NCI-H2171 treated with DMSO at 0.1 percent for 48 hours (cell line): ENCODE data around the gene GAL3ST2.
A peak's percentile ranks its signal among the peaks of the same experiment; 100 is the strongest.
"Not testable (repeated sequence)": the region's sequence is repeated elsewhere in the genome, so short reads cannot be mapped to it uniquely, and the experiment has no call there.

Source experiments
- DNase-seq: peaks from one replicate; lab custom pipeline; 2025; lab: John Stamatoyannopoulos, UW

Gene GAL3ST2

DNA sequence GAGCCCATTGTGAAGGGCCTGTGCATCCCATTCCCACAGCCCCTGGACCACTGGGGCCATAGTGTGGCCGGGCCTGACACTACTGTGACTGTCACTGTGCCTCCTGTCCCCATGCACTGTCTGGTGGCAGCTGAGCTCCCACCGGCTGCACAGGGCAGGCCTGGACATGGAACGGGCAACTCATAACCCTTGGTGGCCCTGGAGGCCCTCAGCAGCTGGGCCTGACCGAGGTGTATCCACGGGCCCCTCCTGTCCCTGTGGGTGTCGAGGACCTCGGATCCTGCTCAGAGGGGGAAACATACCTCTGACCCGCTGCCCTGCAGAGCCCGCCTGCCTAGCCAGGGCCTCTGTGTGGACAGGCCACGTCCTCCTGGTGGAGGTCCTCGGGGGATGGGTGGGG lies 7.8 kb upstream of the GAL3ST2 start:
- DNase-seq = no peak

DNA sequence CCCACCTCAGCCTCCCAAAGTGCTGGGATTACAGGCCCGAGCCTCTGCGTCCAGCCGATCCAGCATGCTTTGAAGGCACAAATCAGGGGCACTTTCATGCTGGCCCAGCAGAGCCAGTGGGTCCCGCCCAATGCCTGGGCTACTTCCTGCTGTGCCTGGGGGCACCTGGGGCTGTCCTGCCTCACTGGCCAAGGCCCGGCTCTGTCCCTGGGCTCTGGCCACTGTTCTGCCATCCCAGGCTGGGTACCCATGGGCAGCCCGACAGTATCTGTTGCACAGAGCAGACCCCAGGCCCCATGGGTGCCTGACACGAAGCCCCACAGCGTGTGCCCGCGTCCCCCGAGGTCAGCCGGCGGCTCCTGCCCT lies 6.8 kb upstream of the GAL3ST2 start:
- DNase-seq = no peak

DNA sequence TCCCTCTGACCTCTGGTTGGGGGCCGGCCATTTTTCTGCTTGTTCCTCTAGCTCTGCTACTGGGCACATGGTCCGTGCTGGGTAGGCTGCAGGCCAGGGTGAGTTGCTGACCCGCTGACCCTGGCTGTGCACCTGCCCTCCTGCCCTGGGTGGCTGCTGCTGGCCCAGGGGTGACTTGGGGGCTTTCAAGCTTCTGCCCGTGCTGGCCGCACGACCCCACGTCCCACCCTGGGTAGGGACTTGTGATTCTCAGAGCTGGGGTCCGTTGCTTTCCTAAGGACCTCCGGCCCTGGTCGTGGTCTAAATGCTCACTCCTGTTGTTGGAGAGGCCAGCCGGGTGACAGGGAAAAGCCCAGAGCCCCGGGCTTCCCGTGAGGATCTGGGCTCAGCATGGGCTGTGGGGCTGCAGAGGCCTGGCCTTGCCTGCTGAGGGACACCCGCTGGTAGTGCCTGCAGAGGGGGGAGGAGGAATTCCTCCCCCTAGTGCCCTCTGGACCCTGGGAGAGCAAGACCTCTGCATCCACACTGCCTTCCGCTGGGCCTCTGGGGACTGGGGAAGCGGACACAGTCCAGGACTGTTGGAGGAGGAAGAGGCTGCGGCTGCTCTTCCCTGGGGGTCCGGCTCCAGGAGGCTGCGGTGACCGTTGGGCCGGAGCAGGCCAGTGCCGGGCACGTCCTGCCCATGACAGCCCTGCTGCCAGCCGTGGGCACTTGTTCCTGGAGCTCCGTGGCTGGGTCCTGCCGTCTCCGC lies 6.3 kb upstream of the GAL3ST2 start:
- no peak for DNase-seq

DNA sequence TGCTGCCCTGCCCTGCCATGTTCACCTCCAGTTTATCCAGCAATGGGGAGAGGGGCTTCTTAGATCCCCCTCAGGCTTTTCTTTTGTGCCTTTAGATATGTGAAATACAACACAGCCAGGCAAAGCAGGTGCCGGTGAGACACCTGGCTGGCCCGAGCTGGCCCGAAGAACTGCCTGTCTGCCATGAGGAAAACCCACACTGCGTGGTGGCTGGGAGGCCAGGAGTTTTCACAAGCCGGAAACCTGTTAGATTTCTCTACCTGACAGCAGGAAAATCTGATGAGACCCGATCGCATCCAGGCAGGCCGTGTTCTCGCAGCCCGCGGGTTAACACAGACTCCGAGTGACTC lies 5.7 kb upstream of the GAL3ST2 start:
- DNase-seq = no peak

DNA sequence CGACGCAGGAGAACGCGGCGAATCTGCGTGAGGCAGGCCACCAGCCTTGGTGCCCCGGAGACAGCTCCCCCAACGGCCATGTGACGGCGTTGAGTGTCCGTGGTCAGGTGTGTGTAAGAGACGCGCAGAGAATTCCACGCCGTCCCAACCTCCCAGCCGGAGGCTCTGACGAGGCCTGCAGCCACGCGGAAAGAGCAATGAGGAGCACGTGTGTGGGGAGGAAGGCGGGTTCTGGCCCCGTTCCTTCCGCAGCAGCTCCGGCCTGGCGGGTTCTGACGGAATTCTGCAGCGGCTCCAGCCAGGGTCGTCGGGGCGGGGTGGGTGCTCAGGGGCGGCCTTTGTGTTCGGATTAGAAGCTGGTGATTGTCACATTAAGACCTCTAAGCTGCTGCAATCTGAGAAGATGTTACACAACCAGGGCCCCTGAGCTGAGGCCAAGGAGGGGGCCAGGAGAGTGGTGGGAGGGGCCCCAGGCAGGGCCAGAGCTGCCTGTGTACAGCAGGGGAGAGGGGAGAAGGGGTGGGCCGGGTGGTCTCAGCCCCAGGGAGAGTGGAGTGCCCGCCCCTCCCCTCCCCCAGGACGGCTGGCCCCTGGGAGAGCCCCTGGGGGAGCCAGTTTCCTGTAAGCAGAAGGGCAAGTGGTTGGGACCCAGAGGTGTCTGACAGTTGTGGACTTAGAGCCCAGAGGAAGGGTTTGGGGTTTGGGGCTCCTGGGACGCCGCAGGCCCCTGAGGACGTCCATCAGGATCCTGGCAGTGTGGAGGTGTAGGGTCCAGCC lies 5.1 kb upstream of the GAL3ST2 start:
- DNase-seq = no peak

DNA sequence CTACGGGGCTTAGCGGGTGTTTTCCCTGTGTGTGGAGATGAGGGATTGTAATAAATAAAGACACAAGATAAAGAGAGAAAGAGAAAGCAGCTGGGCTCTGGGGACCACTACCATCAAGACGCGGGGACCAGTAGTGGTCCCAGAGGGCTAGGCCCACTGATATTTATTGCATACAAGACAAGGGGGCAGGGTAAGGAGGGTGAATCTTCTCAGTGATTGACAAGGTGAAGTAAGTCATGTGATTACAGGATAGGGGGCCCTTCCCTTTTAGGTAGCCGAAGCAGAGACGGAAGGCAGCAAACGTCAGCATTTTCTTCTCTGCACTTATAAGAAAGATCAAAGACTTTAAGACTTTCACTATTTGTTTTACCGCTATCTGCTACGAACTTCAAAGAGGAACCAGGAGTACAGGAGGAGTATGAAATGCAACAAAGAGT lies 4.5 kb upstream of the GAL3ST2 start:
- DNase-seq = no peak

DNA sequence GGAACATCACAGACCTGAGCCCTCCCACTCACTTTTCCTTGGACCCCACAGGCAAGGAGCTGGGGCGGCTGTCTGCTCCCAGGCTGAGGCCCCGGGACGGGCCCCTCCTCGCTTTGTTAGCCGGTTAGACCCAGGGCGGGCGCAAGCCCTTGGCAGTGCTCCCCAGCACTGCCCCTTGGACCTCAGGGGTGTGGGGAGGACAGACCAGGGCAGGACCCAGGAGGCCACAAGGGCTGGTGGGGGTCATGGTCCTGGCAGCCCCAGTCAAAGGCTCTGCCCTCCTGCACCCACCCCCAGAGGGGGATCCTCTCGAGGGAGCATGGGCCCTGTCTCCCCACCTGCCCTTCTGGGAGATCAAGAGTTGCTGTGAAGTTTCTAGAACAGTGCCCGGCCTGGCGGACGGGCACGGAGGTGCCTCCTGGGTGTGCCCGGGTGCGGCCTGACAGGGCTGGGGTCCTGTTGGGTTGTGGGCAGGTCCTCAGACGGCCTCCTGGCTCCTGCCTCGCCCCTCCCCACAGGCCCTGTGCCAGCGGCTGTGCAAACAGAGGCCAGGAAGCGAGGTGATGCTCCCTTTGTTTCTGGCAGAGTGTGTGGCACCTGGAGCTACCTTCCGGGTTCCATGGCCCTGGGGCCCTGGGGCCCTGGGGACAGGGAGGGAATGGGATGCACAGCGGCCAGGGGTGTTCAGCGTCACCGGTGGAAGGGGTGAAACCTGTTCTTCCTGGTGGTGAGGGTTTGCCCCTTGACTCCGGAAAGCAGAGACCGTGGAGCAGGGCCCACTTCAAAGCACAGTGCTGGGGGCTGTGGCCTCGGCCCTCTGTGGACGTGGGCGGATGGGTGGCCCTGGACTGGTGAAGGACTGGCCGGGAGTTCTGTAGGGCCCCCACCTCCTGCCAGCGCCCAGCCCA lies 2.9 kb upstream of the GAL3ST2 start:
- no peak for DNase-seq

DNA sequence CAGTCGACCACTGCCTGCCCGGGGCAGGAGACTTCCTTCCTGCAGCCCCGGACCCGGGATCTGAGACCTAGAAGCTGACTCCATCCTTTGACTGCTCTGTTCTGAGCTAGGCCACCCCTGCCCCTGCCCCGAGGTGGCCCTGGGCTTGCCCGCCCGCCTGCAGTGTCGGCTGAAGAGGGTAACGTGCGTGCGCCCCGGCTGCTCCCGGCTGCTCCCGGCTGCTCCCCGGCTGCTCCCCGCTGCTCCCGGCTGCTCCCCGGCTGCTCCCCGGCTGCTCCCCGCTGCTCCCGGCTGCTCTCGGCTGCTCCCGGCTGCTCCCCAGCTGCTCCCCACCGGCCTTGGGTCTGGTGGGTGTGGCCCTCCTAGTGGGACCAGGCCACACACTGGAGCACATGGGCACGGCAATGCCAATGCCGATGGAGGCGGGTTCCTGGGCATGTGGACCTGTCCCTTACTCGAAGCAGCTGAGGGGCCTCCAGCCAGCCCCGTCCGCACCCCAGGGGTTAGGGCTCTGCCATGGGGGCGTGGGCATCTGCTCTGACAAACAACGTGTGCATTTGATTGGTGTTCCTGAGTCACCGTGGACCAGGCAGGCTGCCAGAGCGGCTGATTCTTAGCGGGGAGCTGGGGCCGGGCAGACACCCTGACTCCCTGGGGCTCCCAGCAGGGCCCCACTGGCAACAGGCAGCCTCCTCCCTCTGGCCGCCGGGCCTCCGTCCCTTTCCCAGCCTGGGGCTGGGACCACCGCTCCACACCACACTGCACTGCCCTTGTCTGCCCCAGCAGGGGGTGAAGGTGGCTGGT lies 2.0 kb upstream of the GAL3ST2 start:
- peak; percentile 57 for DNase-seq

DNA sequence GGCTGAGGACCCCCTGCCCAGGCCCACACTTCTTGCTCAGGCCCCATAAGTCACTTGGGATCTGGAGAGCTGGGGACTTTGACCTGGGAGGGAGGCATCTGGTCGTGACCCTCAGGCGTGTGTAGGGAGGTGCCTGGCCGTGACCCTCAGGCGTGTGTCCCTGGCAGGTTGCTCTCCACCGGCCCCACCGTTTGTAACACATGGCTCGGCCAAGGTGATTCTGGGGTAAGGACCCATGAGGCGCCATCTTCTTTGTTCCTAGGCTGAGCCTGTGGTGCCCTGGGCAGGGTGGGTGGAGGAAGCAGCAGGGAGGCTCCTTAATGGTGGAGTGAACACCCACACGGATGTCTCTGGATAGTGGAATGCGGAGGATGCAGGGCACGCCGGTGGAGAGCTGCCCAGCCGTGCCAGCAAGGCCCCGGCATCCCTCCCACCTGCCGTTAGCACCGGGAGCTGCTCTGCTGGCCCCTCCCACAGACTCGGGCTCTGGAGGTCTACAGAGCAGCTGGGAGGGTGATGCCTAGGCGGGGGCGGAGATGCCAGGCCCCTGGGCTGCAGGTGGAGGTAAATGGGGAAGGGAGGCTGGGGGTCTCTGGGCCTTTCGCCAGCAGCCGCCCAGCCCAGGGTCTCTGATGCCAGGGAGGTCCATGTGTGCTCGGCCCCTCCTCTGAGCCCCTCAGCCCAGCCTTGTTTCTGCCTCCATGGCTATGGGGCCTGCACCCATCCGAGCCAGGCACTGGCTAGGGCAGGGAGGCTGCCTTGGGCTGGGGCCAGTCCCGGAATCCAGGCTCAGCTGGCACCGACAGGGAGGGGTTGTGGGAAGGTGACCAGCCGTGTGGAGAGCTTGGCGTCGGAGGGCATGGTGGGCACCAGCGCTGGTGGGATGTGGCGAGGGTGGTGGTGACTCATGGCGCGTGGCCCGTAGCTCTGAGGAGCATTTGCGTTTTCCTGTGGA lies 1.1 kb upstream of the GAL3ST2 start:
- DNase-seq = no peak

DNA sequence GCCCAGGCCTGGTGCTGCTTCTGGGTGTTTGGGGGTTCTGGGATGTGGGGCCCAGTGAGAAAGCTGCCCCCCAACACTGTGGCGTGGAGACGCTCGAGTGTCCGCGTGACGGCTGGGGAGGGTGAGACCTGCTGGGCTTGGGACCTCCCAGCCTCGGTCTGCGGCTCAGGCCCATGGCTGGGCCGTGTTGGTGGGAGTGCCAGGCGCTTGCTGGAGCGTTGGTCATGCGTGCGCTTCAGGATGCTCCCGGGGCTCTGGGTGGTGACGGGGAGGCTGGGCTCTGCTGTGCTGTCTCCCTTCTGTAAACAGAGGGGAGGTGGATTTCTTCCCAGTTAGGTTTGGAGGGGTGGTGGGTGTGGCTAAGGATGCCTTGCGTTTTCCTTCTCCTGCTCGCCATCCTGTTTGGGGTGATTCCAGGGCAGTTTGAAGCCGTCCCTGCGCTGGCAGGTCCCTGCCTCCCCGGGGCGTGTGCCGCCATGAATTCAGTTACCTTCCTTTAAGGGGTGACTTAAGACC lies 606 bp downstream of the GAL3ST2 start:
- DNase-seq = no peak

DNA sequence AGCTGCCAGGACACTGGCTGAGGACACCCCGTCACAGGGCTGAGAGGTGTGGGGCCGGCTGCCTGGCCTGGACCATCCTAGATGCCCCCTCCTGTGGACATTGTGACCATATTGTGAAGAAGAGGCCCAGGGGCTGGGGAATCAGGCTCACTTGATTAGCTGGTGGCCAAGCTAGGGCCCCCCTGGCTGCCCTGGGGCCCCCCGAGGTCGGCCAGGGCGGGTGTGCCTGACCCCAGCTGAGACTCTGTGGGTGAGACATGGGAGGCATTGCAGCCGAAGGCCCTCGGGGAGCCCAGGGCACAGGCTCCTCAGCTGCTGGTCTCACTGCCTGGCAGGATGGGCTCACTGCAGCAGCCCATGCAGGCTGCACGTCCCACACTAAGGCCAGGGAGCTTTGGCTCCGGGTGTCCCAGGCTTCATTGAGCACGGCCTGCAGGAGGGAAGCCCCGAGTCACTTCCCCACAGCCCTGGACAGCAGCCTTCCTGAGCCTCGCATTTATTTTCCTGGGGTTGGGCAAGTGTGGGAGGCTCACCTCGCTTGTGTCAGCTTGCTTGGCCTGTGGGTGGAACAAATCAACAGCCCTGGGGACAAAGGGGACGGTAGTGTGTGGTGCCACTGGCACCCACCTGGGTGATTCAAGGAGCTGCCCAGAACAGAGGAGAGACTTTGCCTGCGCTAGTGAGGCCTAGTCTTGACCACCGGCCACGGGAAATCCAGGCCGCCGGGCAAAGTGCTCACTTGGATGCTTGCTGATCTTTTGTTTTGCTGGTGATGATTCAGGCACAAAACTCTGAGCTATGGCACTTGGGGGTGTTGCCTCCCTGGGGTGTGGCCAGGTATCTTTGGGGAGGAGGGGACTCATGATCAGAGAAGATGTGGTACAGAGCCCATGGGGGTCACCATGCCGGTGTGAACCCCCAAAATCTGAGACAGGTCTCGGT lies 1.3 kb downstream of the GAL3ST2 start:
- no peak for DNase-seq

DNA sequence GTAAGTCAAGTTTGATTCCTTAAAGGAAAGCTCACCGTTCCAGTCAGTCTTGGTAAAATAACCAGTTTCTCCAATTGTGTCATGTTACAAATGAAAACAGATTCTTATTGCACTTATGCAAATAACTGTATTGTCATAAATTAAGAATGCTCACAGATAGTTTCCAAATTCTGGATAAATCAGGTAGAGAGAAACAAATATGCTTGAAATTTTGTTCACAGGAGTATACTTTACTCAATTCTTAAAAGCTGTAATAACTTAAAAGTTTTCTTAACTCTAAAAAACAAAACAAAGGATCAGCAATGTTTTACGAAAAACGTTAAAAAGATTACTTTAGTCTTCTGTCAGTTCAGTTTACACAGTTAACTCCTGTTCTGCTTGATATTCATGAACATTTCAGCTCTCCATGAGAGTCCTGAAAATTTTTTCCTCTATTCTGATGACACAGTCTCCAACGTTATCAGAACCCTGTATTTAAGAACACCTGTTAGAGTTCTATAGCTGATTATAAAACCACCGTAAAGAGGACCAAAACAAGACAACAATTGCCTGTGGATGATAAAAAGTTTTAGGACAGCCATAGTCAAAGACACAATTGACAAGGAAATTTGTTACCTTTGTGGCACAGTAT lies 4.4 kb downstream of the GAL3ST2 start:
- DNase-seq = no peak

DNA sequence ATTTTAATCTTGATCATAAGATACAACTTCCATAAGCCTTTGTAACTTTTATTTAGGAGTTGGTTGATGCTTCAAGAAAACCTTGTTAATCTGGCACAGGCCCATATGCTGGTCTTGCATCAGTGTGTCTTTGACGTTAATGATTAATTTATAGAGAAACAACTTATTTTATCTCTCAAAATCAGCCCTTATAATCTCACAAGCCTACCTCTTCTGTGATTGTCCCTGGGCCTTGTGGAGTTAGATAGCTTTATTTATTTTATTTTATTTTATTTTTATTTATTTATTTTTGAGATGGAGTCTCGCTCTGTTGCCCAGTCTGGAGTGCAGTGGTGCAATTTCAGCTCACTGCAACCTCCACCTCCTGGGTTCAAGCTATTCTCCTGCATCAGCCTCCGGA lies 5.4 kb downstream of the GAL3ST2 start:
- DNase-seq = not testable (repeated sequence)

DNA sequence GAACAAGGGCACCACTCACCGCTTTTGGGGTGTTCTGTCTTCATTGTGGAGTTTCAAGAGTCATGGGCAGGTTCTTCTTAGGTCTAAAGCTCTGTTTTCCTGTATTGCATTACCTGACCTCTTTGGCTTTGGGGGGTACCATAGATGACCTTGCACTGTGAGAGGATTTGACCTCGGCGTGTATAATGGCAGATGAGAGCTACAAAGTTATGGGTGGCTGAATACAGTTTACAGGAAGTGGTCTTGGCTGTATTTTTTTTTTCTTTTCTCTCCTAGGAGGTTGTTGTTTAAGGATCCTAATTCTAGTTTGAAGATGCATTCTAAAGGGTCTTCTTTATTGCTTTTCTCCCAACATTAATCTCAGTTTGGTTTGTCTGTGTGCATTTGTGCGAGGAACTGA lies 11.5 kb downstream of the GAL3ST2 start:
- DNase-seq = no peak

DNA sequence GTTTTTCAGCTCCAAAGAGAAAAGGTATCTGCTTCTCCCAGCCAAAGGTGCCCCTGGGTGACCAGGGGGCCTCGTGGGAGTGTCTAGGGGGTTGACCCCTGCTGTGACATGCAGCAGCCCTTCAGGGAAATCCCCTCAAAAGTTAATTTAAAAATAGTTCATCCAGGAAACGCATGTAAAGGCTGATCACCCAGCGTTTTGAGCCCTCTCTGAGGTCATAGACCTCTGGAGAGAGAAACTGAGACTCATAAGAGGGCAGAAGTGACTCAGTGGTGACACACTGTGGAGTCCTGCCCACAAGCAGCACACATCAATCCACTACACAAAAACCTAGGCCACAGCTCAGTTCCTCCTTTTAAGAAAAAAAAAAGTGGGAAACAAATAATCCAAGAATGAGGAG lies 11.9 kb downstream of the GAL3ST2 start:
- no peak for DNase-seq

DNA sequence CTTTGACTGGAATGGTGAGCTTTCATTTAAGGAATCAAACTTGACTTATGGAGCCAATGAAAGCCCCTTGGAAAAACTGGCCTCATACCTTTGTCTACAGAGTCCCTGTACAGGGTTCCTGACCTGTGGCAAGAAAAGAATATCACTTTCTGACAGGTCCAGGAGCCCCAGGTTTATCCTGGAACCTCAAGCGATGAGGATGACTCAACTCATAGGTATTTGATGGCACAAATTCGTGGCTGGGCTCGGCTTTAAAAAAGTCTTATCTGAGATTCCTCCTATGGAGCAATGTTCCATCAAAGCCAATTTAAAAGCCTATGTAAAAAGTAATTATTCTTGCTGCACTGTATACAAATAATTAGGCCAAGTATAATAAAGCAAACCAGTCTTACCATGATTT lies 14.8 kb downstream of the GAL3ST2 start:
- not testable (repeated sequence) for DNase-seq

DNA sequence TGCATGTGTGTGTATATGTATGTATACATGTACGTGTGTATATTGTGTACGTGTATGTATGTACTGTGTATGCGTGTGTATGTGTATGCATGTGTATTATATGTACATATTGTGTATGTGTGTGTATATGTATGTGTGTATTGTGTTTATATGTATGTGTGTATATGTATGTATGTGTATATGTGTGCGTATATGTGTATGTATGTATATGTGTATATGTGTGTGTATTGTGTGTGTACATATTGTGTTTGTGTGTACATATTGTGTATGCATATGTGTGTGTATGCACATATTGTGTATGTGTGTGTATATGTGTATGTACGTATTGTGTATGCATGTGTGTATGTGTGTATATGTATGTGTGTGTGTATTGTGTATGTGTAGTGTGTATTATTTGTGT lies 16.8 kb downstream of the GAL3ST2 start:
- no peak for DNase-seq

DNA sequence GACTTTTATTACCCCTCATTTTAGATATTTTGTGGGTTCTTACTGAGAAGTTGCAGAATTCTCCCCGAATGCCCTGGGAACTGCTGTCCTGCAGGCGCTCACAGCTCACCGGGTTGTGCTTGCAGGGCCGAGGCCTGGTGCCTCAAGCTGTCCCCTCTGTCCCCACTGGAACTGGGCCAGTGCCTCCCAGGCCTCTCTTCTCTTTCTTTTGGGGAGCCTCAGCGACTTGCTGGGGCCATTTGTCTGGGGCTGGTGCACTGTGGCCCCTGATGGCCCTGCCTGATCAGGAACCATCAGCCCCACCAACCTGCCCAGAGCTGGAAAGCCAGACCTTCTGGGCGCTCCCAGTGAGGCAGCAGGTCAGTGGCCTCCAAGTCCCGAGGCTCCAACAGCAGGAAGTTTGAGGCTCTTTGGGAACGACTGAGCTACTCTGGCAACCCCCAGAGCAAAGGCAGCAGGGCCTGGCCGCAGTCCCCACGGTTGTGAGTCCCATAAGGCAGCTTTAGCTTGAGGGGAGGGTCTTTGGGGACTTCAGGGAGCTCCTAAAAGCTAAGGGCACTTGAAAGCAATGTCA lies 17.7 kb downstream of the GAL3ST2 start:
- DNase-seq = no peak
